Mesenchymal stem cell (in vitro differentiated cells and primary cell): Measurements from ENCODE around the gene HNF4A.

Source experiments
- DNase-seq: peaks from one replicate; pipeline ENCODE4 v3.0.0-alpha.2; 2013
- H2AFZ ChIP-seq: one replicate; pipeline ENCODE4 v1.6.1; 2013; ENCODE audit warnings: low read depth, mild to moderate bottlenecking, control low read depth, inconsistent platforms, low read length, moderate library complexity
- H2AK5ac ChIP-seq: 2 replicates; pipeline ENCODE4 v1.6.1; 2013; ENCODE audit warnings: low read length, moderate library complexity, mild to moderate bottlenecking, inconsistent platforms; ENCODE audit not compliant: severe bottlenecking
- H2BK120ac ChIP-seq: one replicate; pipeline ENCODE4 v1.6.1; 2013; ENCODE audit warnings: low read depth, mild to moderate bottlenecking, inconsistent platforms, low read length, moderate library complexity
- H2BK12ac ChIP-seq, 2 experiments: one replicate each; pipeline ENCODE4 v1.6.1; 2013; ENCODE audit warnings: inconsistent platforms in 2 of 2, low read length in 2 of 2, mild to moderate bottlenecking in 2 of 2, moderate library complexity in 2 of 2, control low read depth in 1 of 2
- H2BK15ac ChIP-seq: one replicate; pipeline ENCODE4 v1.6.1; 2013; ENCODE audit warnings: mild to moderate bottlenecking, low read depth, inconsistent platforms; ENCODE audit not compliant: poor library complexity, severe bottlenecking
- H2BK5ac ChIP-seq: 2 replicates; pipeline ENCODE4 v1.6.1; 2013; ENCODE audit warnings: low read depth, mild to moderate bottlenecking, low read length, control low read depth, inconsistent platforms; ENCODE audit not compliant: poor library complexity, severe bottlenecking
- H3K14ac ChIP-seq, 2 experiments: one replicate each; pipeline ENCODE4 v1.6.1; 2013; ENCODE audit warnings: inconsistent platforms in 2 of 2, low read length in 2 of 2, control low read depth in 1 of 2, mild to moderate bottlenecking in 1 of 2, moderate library complexity in 1 of 2
- H3K18ac ChIP-seq, 2 experiments: one replicate each; pipeline ENCODE4 v1.6.1; 2013; ENCODE audit warnings: inconsistent platforms in 2 of 2, low read length in 2 of 2, control low read depth in 1 of 2, low read depth in 1 of 2, mild to moderate bottlenecking in 1 of 2
- H3K23ac ChIP-seq, 2 experiments: one replicate each; pipeline ENCODE4 v1.6.1; 2013; ENCODE audit warnings: inconsistent platforms in 2 of 2, low read length in 2 of 2, mild to moderate bottlenecking in 2 of 2, moderate library complexity in 2 of 2, control low read depth in 1 of 2
- H3K27ac ChIP-seq: 2 replicates; pipeline ENCODE4 v1.5.1; 2013; ENCODE audit warnings: mild to moderate bottlenecking, moderate library complexity, low read length, control low read depth, inconsistent platforms; ENCODE audit not compliant: poor library complexity, severe bottlenecking
- H3K27me3 ChIP-seq, 2 experiments: 2 replicates each; pipeline versions ENCODE4 v1.6.1 to v1.7.0; 2013; ENCODE audit warnings: low read length in 2 of 2, mild to moderate bottlenecking in 2 of 2, moderate library complexity in 2 of 2, control low read depth in 1 of 2, inconsistent platforms in 1 of 2; ENCODE audit not compliant: control insufficient read depth in 1 of 2, insufficient read depth in 1 of 2
- H3K36me3 ChIP-seq, 2 experiments: 2 replicates each; pipeline versions ENCODE4 v1.6.1 to v1.7.0; 2013; ENCODE audit warnings: low read length in 2 of 2, control low read depth in 1 of 2, inconsistent platforms in 1 of 2, low read depth in 1 of 2, mild to moderate bottlenecking in 1 of 2; ENCODE audit not compliant: insufficient read depth in 2 of 2, control insufficient read depth in 1 of 2
- H3K4ac ChIP-seq, 2 experiments: one replicate each; pipeline ENCODE4 v1.6.1; 2013; ENCODE audit warnings: inconsistent platforms in 2 of 2, low read length in 2 of 2, mild to moderate bottlenecking in 2 of 2, moderate library complexity in 2 of 2, control low read depth in 1 of 2, low read depth in 1 of 2
- H3K4me1 ChIP-seq: 2 replicates; pipeline ENCODE4 v1.6.1; 2013; ENCODE audit warnings: low read depth, low read length, control low read depth; ENCODE audit not compliant: control insufficient read depth, insufficient read depth
- H3K4me2 ChIP-seq: 2 replicates; pipeline ENCODE4 v1.6.1; 2013; ENCODE audit warnings: low read length, mild to moderate bottlenecking, inconsistent platforms; ENCODE audit not compliant: poor library complexity, severe bottlenecking
- H3K4me3 ChIP-seq, 2 experiments: 2 replicates each; pipeline versions ENCODE4 v1.5.1 to v1.7.0; 2013; ENCODE audit warnings: low read length in 2 of 2, mild to moderate bottlenecking in 2 of 2, control low read depth in 1 of 2, low read depth in 1 of 2; ENCODE audit not compliant: insufficient read depth in 1 of 2
- H3K79me1 ChIP-seq: replicated peaks from 2 replicates; pipeline ENCODE4 v1.6.1; 2013; ENCODE audit warnings: mild to moderate bottlenecking, control low read depth, low read length, inconsistent platforms; ENCODE audit not compliant: poor library complexity, severe bottlenecking
- H3K9ac ChIP-seq: 2 replicates; pipeline ENCODE4 v1.7.0; 2013; ENCODE audit warnings: mild to moderate bottlenecking, low read length, moderate library complexity
- H3K9me3 ChIP-seq: 2 replicates; pipeline ENCODE4 v1.7.0; 2013; ENCODE audit warnings: mild to moderate bottlenecking, low read length; ENCODE audit not compliant: control insufficient read depth
- H4K8ac ChIP-seq: one replicate; pipeline ENCODE4 v1.6.1; 2013; ENCODE audit warnings: inconsistent platforms, mild to moderate bottlenecking, low read length, moderate library complexity
- H4K91ac ChIP-seq: one replicate; pipeline ENCODE4 v1.6.1; 2013; ENCODE audit warnings: mild to moderate bottlenecking, low read length, inconsistent platforms
- WGBS: methylation state at CpG from one replicate; pipeline ENCODE4 v1.1.7; 2013; ENCODE audit warnings: mixed read lengths; 5-methylcytosine and 5-hydroxymethylcytosine counted together

HNF4A gene

DNA sequence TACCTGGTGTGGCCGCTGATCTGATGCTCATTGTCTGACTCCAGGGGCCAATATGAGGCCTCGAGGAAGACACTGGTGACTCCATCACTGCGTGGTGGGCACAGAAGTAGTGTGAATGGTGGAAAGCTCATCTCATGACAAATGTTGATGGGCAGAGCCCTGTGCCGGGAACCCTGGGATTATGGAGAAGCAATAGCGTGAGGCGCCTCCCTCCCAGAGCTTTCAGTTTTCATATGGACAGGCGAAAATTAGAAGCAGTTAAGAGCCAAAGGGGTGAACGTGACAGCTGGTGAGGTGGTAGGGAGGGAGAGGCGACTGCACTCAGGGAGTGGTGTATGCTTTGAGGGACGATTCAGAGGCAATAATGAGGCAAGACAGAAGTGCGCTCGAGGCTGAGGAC, 80.9 kb downstream of the HNF4A start:
- WGBS: 85% methylated on average over 12 of the region's 12 CpGs

GRCh38 chr20:44437497-44437896, 82.0 kb downstream of the HNF4A start:
- Histone ChIP-seq H3K14ac (no peak overlapping the region), H2AK5ac (no peak overlapping the region), H4K8ac (no peak overlapping the region), H2AFZ (no peak overlapping the region), H3K4me3 (no peak overlapping the region), H2BK5ac (no peak overlapping the region), H3K27me3 (peaks cover 8 to 30% of the 10 kb centered on the region in 2 experiments), H2BK120ac (no peak overlapping the region), H3K27ac (no peak overlapping the region), H3K18ac (no peak overlapping the region), H2BK12ac (no peak overlapping the region), H2BK15ac (no peak overlapping the region), H3K4me2 (no peak overlapping the region), H3K36me3 (no peaks in the 10 kb centered on the region), H3K9me3 (no peaks in the 10 kb centered on the region), H3K23ac (no peak overlapping the region), H3K9ac (no peak overlapping the region), H3K79me1 (no peaks in the 10 kb centered on the region), H3K4me1 (no peaks in the 10 kb centered on the region), H4K91ac (no peak overlapping the region), H3K4ac (no peak overlapping the region)
- no peak for DNase-seq
- WGBS: 100% methylated on average over 2 of the region's 5 CpGs

More for the DNA sequence above, 80.9 kb downstream of the HNF4A start:
- Histone ChIP-seq H3K27me3 (peaks cover 15 to 41% of the 10 kb centered on the region in 2 experiments), H3K36me3 (no peaks in the 10 kb centered on the region), H3K14ac (no peak overlapping the region), H2BK12ac (no peak overlapping the region), H3K18ac (no peak overlapping the region), H3K9me3 (no peaks in the 10 kb centered on the region), H4K8ac (no peak overlapping the region), H3K4me2 (no peak overlapping the region), H3K4me3 (no peak overlapping the region), H4K91ac (no peak overlapping the region), H2BK120ac (no peak overlapping the region), H3K9ac (no peak overlapping the region), H2AFZ (no peak overlapping the region), H3K4ac (no peak overlapping the region), H3K23ac (no peak overlapping the region), H2AK5ac (no peak overlapping the region), H2BK5ac (no peak overlapping the region), H3K27ac (no peak overlapping the region), H2BK15ac (no peak overlapping the region), H3K79me1 (no peaks in the 10 kb centered on the region), H3K4me1 (no peaks in the 10 kb centered on the region)
- DNase-seq: no peak

GRCh38 chr20:44438782-44439181, 83.3 kb downstream of the HNF4A start:
- H3K27ac ChIP-seq: no peak overlapping the region
- H4K8ac ChIP-seq: no peak overlapping the region
- no peaks in the 10 kb centered on the region for H3K79me1 ChIP-seq
- DNase-seq: no peak
- H3K4me3 ChIP-seq: no peak overlapping the region
- peaks cover 6 to 25% of the 10 kb centered on the region in 2 experiments for H3K27me3 ChIP-seq
- no peak overlapping the region for H2AFZ ChIP-seq
- H2BK5ac ChIP-seq: no peak overlapping the region
- H3K36me3 ChIP-seq: no peaks in the 10 kb centered on the region
- H3K9ac ChIP-seq: no peak overlapping the region
- no peak overlapping the region for H3K14ac ChIP-seq
- H3K23ac ChIP-seq: no peak overlapping the region
- no peaks in the 10 kb centered on the region for H3K9me3 ChIP-seq
- H4K91ac ChIP-seq: no peak overlapping the region
- H2AK5ac ChIP-seq: no peak overlapping the region
- H3K4ac ChIP-seq: no peak overlapping the region
- no peak overlapping the region for H2BK12ac ChIP-seq
- WGBS: 84% methylated on average over 3 of the region's 4 CpGs
- no peak overlapping the region for H2BK15ac ChIP-seq
- H3K4me2 ChIP-seq: no peak overlapping the region
- H2BK120ac ChIP-seq: no peak overlapping the region
- H3K4me1 ChIP-seq: no peaks in the 10 kb centered on the region
- H3K18ac ChIP-seq: no peak overlapping the region

GRCh38 chr20:44439318-44439717, 83.8 kb downstream of the HNF4A start:
- H3K18ac ChIP-seq: no peak overlapping the region
- H3K9me3 ChIP-seq: no peaks in the 10 kb centered on the region
- H2AFZ ChIP-seq: no peak overlapping the region
- H2BK12ac ChIP-seq: no peak overlapping the region
- H2BK15ac ChIP-seq: no peak overlapping the region
- no peak overlapping the region for H4K91ac ChIP-seq
- no peak overlapping the region for H3K23ac ChIP-seq
- H3K4ac ChIP-seq: no peak overlapping the region
- DNase-seq: no peak
- no peak overlapping the region for H2BK5ac ChIP-seq
- no peaks in the 10 kb centered on the region for H3K36me3 ChIP-seq
- no peak overlapping the region for H3K14ac ChIP-seq
- H4K8ac ChIP-seq: no peak overlapping the region
- peaks cover 2 to 20% of the 10 kb centered on the region in 2 experiments for H3K27me3 ChIP-seq
- no peak overlapping the region for H3K9ac ChIP-seq
- 68% methylated on average over 1 of the region's 2 CpGs for WGBS
- H3K4me3 ChIP-seq: no peak overlapping the region
- no peak overlapping the region for H2BK120ac ChIP-seq
- H3K27ac ChIP-seq: no peak overlapping the region
- H3K4me2 ChIP-seq: no peak overlapping the region
- H2AK5ac ChIP-seq: no peak overlapping the region
- H3K4me1 ChIP-seq: no peaks in the 10 kb centered on the region
- no peaks in the 10 kb centered on the region for H3K79me1 ChIP-seq
